Stimulated activated CD4-positive, alpha-beta T cell treated with anti-CD3 and anti-CD28 coated beads, Interleukin-4, amount 100 ng/mL, for 1 hour (primary cell): ENCODE results near the gene ADORA2A.

Experiments
- DNase-seq: peaks from one replicate; pipeline ENCODE4 v3.0.0-alpha.2; 2020

ADORA2A gene

DNA sequence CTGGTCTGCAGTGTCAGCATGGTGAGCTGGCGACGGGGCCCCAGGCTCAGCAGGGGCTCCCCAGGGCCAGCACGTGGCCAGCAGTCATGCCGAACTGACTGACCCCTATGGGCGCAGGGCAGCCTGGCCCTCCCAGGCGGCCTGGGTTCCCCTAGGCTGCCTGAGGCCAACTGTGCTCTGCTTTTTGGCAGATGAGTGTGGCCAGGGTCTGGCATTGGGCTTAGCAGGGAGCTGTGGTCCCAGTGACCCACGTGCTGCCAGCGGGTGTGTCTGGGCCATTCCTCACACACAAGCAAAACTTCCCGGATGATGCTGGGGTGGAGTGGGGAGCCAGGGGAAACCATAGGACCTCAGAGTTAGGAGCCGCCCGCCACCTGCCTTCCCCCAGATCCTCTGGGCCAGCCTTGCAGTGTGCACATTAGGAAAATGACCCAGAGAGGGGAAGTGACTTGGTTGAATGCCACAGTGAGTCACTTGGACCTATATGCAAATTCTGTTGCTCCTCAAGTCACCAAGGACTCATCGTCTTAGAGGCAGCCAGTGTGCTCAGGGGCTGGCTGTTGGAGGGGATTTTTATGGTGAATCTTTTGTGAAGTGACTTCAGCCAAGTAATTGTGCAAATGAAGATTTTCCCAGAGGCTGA lies 6.5 kb downstream of the ADORA2A start:
- DNase-seq, result no peak

- peak; percentile 57 for DNase-seq
These were observed 7.3 kb downstream of the ADORA2A start for GRCh38 chr22:24434471-24435322.

- DNase-seq, result no peak
These were observed 7.9 kb downstream of the ADORA2A start for GRCh38 chr22:24435323-24435645.

DNA sequence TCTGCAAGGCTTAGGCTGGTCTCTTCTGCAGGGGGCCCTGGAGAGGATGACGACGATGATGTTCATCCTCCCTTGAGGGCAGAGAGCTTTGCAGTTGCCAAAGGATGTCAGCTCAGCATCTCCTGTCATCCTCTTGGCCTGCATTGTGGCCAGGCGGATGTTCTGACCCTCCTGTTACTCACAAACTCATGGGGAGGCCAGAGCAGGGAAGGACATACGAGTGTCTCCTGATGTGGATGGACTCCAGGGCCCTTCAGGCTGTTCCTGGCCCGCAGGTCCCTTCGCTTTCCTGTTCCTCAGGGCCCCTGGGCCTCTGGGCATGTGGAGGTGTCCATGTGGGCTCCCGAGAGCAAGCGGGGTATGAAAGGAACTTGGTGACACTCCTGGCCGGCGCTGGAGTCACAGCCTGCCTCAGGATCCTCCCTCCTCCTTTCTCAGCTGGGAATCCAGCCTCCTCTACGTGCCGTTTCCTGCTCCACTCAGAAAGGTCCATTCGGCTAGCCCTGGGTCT lies 8.5 kb downstream of the ADORA2A start:
- DNase-seq, result no peak

DNA sequence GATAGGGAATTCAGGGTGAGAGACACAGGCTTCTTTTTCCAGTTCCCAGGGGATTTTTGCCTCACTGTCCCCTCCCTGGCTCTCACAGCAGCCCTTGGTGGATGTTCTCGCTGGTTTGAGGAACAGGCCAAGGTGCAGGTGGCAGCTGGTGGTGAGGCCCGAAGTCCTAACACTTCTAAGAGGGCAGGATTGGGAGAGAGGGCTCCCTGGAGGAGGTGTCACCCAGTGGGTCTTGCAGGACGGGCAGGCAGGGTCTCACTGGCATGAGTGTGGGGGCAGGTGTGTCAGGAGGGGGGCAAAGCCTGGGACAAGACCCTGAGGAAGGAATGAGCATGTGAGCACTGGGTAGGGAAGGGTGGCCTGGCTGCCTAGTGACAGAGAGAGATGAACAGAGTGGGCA lies 9.2 kb downstream of the ADORA2A start:
- DNase-seq, result no peak

DNA sequence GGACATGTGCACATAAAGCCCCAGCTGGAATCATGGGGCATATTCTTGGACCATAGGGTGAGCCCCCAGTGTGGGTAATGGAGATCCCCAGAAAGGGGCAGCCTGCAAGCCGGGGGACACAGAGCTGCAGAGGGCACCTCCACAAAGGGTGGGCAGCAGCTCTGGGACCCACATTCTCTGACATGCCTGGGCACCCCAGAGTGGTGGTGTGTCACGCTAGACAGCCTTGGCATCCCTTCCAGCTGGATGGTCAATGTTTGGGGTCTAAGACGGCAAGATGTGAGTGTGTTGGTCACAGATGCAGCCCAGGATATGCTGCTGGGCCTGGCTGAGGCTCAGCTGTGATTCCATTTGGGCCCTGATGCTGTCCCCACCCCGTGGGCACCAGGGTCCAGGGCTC lies 9.7 kb downstream of the ADORA2A start:
- DNase-seq, result no peak

DNA sequence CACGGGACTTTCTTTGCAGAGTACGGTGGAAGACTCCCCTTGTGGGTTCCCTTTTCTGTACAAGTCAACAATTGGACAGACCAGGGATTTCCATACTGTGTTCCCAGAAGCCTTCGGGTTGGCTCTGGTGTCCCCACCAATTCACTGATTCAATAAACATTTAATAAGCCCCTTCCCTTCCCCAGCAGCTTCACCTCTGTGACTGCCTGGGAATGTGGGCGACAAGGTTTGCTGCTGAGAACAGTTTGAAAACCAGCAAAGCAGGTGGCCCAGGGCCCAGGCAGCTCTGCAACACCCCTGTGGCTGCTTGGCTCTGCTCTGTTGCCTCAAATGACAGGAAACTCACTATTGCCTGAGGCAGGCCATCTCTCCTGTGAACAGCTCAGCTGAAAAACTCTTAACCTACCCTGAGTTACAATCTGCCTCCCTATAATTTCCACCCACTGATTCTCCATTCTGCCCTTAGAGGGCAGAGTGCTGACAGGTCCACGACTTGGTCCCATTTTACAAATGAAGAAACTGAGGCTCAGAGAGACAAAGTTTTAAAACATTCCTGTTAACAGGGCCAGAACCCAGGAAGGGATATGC lies 10.4 kb downstream of the ADORA2A start:
- DNase-seq, result no peak

DNA sequence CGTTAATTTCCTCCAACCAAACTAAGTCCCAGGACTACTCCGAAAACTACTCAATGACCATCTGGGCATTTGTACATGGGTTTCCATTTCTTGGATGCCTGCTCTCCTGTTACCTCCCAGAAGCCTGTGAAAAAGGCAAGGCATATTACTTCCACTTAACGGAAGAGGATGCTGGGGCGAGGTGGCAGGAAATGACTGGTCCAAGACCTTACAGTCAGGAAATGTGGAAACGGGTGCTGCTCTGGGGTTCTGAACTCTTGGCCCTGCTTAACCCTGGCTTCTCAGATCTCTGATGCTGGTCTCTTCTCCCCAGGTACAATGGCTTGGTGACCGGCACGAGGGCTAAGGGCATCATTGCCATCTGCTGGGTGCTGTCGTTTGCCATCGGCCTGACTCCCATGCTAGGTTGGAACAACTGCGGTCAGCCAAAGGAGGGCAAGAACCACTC lies 12.9 kb downstream of the ADORA2A start:
- DNase-seq, result no peak

GRCh38 chr22:24440718-24441405 lies 13.5 kb downstream of the ADORA2A start:
- no peak for DNase-seq

DNA sequence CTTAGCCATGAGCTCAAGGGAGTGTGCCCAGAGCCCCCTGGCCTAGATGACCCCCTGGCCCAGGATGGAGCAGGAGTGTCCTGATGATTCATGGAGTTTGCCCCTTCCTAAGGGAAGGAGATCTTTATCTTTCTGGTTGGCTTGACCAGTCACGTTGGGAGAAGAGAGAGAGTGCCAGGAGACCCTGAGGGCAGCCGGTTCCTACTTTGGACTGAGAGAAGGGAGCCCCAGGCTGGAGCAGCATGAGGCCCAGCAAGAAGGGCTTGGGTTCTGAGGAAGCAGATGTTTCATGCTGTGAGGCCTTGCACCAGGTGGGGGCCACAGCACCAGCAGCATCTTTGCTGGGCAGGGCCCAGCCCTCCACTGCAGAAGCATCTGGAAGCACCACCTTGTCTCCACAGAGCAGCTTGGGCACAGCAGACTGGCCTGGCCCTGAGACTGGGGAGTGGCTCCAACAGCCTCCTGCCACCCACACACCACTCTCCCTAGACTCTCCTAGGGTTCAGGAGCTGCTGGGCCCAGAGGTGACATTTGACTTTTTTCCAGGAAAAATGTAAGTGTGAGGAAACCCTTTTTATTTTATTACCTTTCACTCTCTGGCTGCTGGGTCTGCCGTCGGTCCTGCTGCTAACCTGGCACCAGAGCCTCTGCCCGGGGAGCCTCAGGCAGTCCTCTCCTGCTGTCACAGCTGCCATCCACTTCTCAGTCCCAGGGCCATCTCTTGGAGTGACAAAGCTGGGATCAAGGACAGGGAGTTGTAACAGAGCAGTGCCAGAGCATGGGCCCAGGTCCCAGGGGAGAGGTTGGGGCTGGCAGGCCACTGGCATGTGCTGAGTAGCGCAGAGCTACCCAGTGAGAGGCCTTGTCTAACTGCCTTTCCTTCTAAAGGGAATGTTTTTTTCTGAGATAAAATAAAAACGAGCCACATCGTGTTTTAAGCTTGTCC lies 14.3 kb downstream of the ADORA2A start:
- DNase-seq, result no peak

- DNase-seq, result no peak
These were observed 14.9 kb downstream of the ADORA2A start for GRCh38 chr22:24442352-24442744.

DNA sequence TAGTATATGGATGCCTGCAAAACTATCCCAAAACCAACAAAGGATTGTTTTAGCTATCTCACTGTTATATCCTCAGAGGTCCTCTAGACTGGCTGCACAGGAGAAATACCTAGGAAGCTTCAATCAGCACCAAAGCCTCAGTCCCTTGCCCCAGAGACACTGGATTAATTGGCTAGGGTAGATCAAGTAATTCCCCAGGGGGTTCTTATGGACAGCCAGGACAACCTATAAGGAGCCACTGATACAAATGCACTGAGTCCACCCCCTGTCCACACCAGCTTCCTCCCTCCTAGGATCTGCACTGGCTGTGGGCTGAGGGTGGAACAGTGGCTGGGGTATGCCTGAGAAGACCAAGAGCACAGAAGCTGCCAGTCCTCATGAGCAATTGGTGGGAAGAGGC lies 16.3 kb downstream of the ADORA2A start:
- no peak for DNase-seq

GRCh38 chr22:24444251-24444650 lies 16.9 kb downstream of the ADORA2A start:
- DNase-seq, result no peak

DNA sequence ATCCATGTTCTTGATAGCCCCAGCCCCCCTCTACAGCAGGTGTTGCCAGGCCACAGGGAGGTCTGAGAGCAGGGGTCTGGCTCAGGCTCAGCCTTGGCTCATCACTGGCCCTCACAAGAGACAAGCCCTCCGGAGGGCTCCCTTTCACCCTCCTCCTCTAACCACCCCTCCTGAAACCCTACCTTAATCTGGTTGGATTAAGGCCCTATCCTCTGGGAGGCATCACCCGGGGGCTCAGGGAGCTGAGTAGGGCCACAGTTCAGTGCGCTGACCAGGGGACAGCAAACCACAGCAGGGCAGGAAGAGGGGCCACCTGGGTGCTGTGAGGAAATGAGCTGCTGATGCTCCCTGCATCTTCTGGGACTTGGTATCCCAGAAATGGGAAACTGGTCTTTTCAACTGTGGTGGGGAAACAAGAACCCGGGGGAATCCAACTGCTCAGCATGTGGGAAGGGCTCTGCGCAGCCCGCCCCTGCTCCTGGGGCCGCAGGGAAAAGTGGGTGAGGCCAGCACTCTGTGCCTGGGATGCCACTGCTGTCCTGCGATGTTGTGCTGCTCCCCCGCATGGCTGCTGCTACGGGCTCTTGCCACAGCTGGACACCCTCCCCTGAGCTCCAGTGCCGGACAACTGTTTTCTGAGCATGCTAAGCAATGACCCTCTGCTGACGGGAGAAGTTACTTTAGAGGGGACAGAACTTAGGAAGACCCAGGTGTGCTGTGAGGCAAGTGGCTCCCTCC lies 17.5 kb downstream of the ADORA2A start:
- no peak for DNase-seq

GRCh38 chr22:24445481-24446259 lies 18.3 kb downstream of the ADORA2A start:
- DNase-seq, result no peak

DNA sequence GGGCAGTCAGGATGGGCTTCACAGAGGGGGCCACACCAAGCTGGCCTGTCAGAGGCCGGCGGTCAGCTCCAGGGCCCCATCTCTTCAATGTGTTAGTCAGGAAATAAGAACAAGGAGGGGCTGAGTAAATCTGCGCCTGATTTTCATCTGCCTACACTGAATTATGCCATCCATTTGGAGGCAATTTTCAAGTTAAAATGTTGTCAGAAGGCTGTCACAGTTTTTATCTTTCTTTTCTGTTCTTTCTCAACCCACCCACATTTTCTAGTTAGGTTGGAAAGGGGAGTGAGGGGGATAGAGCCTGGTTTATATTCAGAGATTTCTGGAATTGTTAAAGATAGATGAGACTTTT lies 18.8 kb downstream of the ADORA2A start:
- DNase-seq, result no peak

DNA sequence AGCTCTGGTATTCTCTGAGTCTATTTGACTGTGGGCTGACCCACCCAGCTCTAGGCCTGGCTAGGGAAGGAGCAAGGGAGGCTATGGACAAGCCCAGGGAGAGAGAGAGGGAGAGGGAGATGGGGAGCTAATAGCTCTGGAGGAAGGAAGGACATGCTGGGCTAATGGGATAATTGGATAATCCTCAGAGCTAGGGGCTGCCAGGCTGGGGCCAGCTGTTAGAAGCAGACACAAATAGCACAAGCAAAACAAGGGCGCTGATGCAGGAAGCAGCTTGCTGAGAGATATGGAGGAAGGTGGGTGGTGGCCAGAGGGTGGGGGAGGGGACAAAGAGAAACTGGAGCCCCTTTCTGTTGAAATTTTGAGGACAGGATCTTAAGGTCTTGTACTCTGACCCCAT lies 23.2 kb downstream of the ADORA2A start:
- DNase-seq, result no peak

GRCh38 chr22:24451162-24451561 lies 23.8 kb downstream of the ADORA2A start:
- DNase-seq, result no peak

GRCh38 chr22:24453853-24454252 lies 26.5 kb downstream of the ADORA2A start:
- no peak for DNase-seq

DNA sequence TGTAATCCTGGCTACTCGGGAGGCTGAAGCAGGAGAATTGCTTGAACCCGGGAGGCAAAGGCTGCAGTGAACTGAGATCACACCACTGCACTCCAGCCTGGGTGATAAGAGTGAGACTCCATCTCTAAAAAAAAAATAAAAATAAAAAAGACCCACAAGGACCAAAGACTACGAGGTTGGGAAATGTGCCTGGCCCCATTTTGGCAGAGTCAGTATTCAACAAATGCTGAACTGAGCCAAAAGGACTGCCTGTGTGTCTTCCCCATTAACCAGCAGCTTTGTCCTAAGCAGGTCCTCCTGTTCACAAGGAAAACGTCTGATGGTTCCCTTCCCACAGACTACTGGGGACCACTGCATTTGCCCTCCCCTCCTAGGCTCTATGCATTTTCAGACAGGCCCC lies 27.6 kb downstream of the ADORA2A start:
- DNase-seq, result no peak
